ENCODE data around the gene KLB. TPM values are rescaled to one million over a fixed set of nuclear protein-coding genes. Genes with fewer than 3 reads are reported as not detected.
"Not testable (repeated sequence)": the region's sequence is repeated elsewhere in the genome, so short reads cannot be mapped to it uniquely, and the experiment has no call there.

Gene KLB
- total RNA-seq, 1 donor from 2014 or later: 0.18 TPM

DNA sequence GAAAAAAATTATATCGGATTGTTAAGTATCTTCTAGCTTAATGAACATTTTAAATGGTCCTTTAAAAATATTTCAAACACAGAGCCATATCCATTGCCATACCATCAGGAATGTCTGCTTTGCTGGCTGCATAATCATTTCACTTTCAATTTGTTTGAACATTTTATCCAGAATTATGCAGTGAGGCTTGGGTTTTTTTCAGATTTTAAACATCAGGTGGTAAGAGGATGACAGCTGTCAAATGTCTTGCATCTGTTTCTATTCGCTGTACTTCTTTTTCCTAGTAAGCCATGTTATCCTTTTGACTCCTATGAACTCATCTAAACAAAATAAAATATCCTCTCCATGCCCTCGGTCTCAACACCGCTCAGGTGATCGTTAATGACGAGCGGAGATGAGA lies 41.4 kb upstream of the KLB start:
- DNase-seq: no peak
- intact Hi-C loops (cut with micrococcal nuclease): loop anchor here (5.0 to 10.0 kb wide), 3 partner anchors 183 to 1471 kb away; partner anchors contain the start of genes TBC1D1, TMEM156 and WDR19
- ChIA-PET CTCF (no interaction called here), POLR2A (interaction anchor here (0.6 to 5.6 kb wide), 6 partner anchors 11 to 850 kb away, joined by 4 to 94 read pairs (median 10); partner anchors contain the start of genes LIAS and RPL9)
- TF ChIP-seq, protein P1, sequence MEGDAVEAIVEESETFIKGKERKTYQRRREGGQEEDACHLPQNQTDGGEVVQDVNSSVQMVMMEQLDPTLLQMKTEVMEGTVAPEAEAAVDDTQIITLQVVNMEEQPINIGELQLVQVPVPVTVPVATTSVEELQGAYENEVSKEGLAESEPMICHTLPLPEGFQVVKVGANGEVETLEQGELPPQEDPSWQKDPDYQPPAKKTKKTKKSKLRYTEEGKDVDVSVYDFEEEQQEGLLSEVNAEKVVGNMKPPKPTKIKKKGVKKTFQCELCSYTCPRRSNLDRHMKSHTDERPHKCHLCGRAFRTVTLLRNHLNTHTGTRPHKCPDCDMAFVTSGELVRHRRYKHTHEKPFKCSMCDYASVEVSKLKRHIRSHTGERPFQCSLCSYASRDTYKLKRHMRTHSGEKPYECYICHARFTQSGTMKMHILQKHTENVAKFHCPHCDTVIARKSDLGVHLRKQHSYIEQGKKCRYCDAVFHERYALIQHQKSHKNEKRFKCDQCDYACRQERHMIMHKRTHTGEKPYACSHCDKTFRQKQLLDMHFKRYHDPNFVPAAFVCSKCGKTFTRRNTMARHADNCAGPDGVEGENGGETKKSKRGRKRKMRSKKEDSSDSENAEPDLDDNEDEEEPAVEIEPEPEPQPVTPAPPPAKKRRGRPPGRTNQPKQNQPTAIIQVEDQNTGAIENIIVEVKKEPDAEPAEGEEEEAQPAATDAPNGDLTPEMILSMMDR (IDR thresholded peaks at IDR 0.05): no peak
- Mint-ChIP-seq H3K4me1 (peaks cover 44% of the 10 kb centered on the region), H3K4me3 (peak overlapping the region; percentile 91), H3K27me3 (no peaks in the 10 kb centered on the region), H3K27ac (peak overlapping the region; percentile 88), H3K9me3 (peaks cover 2% of the 10 kb centered on the region), H3K36me3 (ENCODE audit: low read depth) (peaks cover 7% of the 10 kb centered on the region)
- no peak for ATAC-seq (ENCODE audit: low read depth)

DNA sequence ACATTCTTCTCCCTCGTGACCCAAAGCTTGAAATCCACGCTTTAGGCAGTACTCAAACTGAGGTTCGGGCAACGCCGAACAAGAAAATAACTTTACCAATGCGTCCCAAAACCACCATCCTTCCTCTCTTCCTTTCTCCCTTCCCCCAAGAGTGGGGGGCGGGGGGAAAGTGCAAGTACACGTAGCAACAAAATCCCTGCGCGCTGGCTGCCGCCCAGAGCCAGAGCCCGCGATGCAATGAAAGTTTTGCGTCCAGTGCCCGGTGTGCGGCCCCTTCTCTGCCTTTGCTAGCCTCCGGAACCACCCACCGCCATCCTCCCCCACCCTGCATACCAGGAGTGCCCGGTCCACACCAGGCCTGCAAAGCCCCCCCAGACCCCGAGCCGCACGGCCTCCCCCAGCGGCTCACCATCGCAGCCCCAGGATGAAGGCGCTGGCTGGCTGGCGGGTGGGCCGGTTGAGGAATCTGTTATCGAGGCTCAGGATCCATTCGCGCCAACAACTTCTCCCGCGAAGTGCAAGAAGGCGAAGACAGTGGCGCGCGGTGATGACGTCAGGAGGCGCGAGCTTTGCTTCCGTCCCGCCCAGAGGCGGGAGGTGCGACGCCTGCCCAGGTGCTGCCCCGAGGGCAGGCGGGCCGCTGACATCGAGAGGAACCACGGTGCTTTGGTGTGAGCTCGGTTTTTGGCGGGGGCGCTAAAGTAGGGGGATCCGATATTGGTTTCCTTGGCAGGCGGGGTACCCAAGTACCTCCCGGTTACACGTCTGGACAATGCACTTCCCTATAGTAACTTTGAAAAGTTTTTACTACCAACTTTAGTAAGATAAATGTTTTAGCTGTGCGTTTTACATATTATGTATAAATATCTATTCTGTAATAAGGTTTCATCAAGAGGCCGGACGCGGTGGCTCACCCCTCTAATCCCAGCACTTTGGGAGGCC lies 40.6 kb upstream of the KLB start, which contains the start of gene RFC1:
RFC1 (minus strand) TSS at position 533 of the 942 bp plus-strand sequence; CDS start at position 412, 121 bp downstream.
- ChIA-PET CTCF (interaction anchor here (1.1 kb wide), 2 partner anchors 81 to 606 kb away, joined by 3 read pairs; no protein-coding TSS in a partner anchor), POLR2A (interaction anchor here (0.6 to 5.6 kb wide), 12 partner anchors 11 to 606 kb away, joined by 3 to 94 read pairs (median 4); partner anchors contain the start of genes LIAS, RPL9, SMIM14 and UGDH)
- Mint-ChIP-seq H3K27ac (peak within 1 kb of the TSS; percentile 88), H3K36me3 (ENCODE audit: low read depth) (peaks cover 7% of the 10 kb centered on the region), H3K4me3 (peak within 1 kb of the TSS; percentile 91), H3K27me3 (no peaks in the 10 kb centered on the region), H3K4me1 (peaks cover 39% of the 10 kb centered on the region), H3K9me3 (peaks cover 9% of the 10 kb centered on the region)
- TF ChIP-seq, protein P1 (IDR thresholded peaks at IDR 0.05): no peak
- DNase-seq (peak; percentile 92), ATAC-seq (ENCODE audit: low read depth) (peak; percentile 94)
- intact Hi-C loops (cut with micrococcal nuclease): loop anchor here (1.0 to 10.0 kb wide), 6 partner anchors 9 to 1471 kb away; partner anchors contain the start of genes TBC1D1, TMEM156 and WDR19

DNA sequence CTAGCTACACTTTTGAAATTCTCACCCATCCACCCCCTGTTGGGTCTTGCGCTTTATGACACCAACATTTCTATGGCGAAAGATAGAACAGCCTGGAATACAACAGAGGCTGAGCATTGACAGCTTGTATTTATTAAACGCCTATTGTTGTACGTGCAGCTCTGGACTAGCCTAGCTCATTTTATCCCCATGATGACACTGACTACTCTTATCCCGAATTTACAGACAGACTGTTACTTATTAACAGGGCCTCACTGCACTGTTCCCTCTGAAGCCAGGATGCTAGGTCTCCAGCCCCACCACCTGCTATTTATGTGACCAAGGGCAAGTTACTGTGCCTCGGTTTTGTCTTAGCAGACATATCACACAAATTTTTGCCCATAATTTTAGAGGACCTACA lies 39.6 kb upstream of the KLB start:
- peaks cover 15% of the 10 kb centered on the region for H3K9me3 Mint-ChIP-seq
- ChIA-PET POLR2A (interaction anchor here (0.8 to 5.6 kb wide), 6 partner anchors 12 to 160 kb away, joined by 3 to 94 read pairs (median 9); partner anchors contain the start of genes LIAS, RPL9 and UGDH), CTCF (interaction anchor here (1.1 kb wide), 1 partner anchor 80 kb away, joined by 3 read pairs; no protein-coding TSS in a partner anchor)
- no peak overlapping the region for H3K27ac Mint-ChIP-seq
- ATAC-seq (ENCODE audit: low read depth) (no peak), DNase-seq (no peak)
- H3K27me3 Mint-ChIP-seq: no peaks in the 10 kb centered on the region
- H3K4me1 Mint-ChIP-seq: peaks cover 35% of the 10 kb centered on the region
- TF ChIP-seq, protein P1 (IDR thresholded peaks at IDR 0.05): no peak
- H3K4me3 Mint-ChIP-seq: peak overlapping the region; percentile 29
- intact Hi-C loops (cut with micrococcal nuclease): loop anchor here (2.0 to 10.0 kb wide), 4 partner anchors 80 to 1472 kb away; partner anchors contain the start of genes TBC1D1, TMEM156 and WDR19
- H3K36me3 Mint-ChIP-seq (ENCODE audit: low read depth): peaks cover 7% of the 10 kb centered on the region

DNA sequence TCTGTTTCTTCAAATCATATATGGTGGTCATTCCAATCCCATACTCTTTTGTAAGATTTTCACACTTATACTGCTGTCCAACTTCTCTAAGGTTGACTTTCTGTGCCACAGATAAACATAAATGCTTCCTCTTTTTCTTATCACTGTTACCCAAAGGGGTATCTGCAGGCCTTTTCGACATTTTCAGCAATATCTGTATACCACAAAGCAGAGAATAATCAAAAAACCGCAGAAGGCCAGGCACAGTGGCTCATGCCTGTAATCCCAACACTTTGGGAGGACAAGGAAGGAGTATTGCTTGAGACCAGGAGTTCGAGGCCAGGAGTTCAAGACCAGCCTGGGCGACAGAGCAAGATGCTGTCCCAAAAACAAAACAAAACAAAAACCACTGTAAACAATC lies 37.4 kb upstream of the KLB start:
- Mint-ChIP-seq H3K4me1 (peaks cover 23% of the 10 kb centered on the region), H3K27me3 (no peaks in the 10 kb centered on the region), H3K36me3 (ENCODE audit: low read depth) (peaks cover 4% of the 10 kb centered on the region), H3K27ac (no peak overlapping the region), H3K4me3 (no peak overlapping the region), H3K9me3 (peaks cover 18% of the 10 kb centered on the region)
- intact Hi-C loops (cut with micrococcal nuclease): loop anchor here (5.0 to 10.0 kb wide), 3 partner anchors 187 to 1474 kb away; partner anchors contain the start of genes TBC1D1, TMEM156 and WDR19
- CTCF ChIA-PET: no interaction called here
- TF ChIP-seq, protein P1 (IDR thresholded peaks at IDR 0.05): no peak
- ATAC-seq (ENCODE audit: low read depth): no peak
- no peak for DNase-seq
- POLR2A ChIA-PET: no interaction called here

DNA sequence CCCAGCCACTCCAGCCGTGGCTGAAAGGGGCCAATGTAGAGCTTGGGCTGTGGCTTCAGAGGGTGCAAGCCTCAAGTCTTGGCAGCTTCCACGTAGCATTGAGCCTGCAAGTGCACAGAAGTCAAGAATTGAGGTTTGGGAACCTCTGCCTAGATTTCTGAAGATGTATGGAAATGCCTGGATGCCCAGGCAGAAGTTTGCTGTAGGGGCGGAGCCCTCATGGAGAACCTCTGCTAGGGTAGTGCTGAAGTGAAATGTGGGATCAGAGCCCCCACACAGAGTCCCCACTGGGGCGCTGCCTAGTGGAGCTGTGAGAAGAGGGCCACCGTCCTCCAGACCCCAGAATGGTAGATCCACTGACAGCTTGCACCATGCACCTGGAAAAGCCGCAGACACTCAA lies 35.5 kb upstream of the KLB start:
- intact Hi-C loops (cut with micrococcal nuclease); H3K36me3 Mint-ChIP-seq (ENCODE audit: low read depth); ATAC-seq (ENCODE audit: low read depth); H3K27ac Mint-ChIP-seq; H3K4me3 Mint-ChIP-seq; H3K4me1 Mint-ChIP-seq; CTCF ChIA-PET; DNase-seq; H3K27me3 Mint-ChIP-seq; POLR2A ChIA-PET: not testable (repeated sequence)
- peaks cover 18% of the 10 kb centered on the region for H3K9me3 Mint-ChIP-seq

Measured in activated B cell treated with CpG ODN at 0.5 μM for 24 hours (primary cell).